ENCODE results near the gene MTUS2.

MTUS2 gene

GRCh38 chr13:29294821-29295220 lies 474.7 kb downstream of the MTUS2 start:
- no peak for TF ChIP-seq HDGF (IDR thresholded peaks at IDR 0.05; ENCODE audit: borderline replicate concordance)
- TF ChIP-seq ARNT (IDR thresholded peaks at IDR 0.05) = no peak
- no peak for TF ChIP-seq FOXA1 (IDR thresholded peaks at IDR 0.05)
- no peak for TF ChIP-seq TARDBP (IDR thresholded peaks at IDR 0.05)
- TF ChIP-seq ELF4 (IDR thresholded peaks at IDR 0.05) = no peak
- no peak for TF ChIP-seq CTBP1 (IDR thresholded peaks at IDR 0.05; ENCODE audit: borderline replicate concordance)
- no peak for TF ChIP-seq ZNF384 (IDR thresholded peaks at IDR 0.05)
- no peak for TF ChIP-seq SP1 (IDR thresholded peaks at IDR 0.05)
- no peak for TF ChIP-seq LEF1 (IDR thresholded peaks at IDR 0.05; ENCODE audit: borderline replicate concordance)
- no peak for TF ChIP-seq SUZ12 (IDR thresholded peaks at IDR 0.05)
- TF ChIP-seq BHLHE40 (IDR thresholded peaks at IDR 0.05; ENCODE audit: borderline replicate concordance) = no peak
- ChIA-PET CTCF (no interaction called here), POLR2A (no interaction called here)
- DNase-seq (ENCODE audit: extremely low spot score) = no peak

DNA sequence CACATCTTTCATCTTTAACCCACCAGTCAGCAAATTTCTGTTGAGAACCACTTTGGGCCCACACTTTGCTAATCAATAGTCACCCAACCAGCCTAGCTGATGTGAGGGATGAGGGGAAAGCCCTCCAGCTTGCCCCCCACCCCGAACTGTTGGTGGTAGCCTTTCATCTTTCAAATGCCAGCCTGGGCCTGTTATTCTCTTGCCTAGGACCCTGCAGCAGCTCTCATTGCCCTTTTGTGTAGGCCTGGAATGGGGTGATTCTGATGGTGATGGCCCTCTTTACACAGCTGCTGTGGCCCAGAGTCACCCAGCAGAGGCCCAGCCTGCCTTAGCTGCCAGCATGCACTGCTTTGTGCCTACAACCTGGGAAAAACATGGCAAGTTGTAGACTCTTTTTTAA lies 480.9 kb downstream of the MTUS2 start:
- ChIA-PET POLR2A (no interaction called here), CTCF (no interaction called here)
- no peak for DNase-seq (ENCODE audit: extremely low spot score)
- TF ChIP-seq CTBP1 (IDR thresholded peaks at IDR 0.05; ENCODE audit: borderline replicate concordance) (no peak), FOXA1 (IDR thresholded peaks at IDR 0.05) (no peak), ZNF384 (IDR thresholded peaks at IDR 0.05) (no peak), FOXM1 (IDR thresholded peaks at IDR 0.05; ENCODE audit: borderline replicate concordance) (no peak), BHLHE40 (IDR thresholded peaks at IDR 0.05; ENCODE audit: borderline replicate concordance) (no peak), ARNT (IDR thresholded peaks at IDR 0.05) (no peak), FOXK2 (IDR thresholded peaks at IDR 0.05) (no peak)

DNA sequence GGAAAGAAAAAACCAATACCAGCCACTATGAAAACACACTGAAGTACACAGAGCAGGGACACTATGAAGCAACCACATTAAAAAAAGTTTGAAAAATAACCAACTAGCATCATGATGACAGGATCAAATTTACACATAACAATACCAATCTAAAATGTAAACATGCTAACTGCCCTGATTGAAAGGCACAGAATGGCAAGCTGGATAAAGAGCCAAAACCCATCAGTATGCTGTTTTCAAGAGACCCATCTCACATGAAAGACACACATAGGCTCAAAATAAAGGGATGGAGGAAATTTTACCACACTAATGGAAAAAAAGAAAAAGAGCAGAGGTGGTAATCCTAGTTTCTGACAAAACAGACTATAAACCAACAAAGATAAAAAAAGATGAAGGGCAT lies 484.0 kb downstream of the MTUS2 start:
- ChIA-PET POLR2A (no interaction called here), CTCF (no interaction called here)
- TF ChIP-seq NFRKB (IDR thresholded peaks at IDR 0.05) (no peak), FOXK2 (IDR thresholded peaks at IDR 0.05) (no peak), BHLHE40 (IDR thresholded peaks at IDR 0.05; ENCODE audit: borderline replicate concordance) (no peak), CTBP1 (IDR thresholded peaks at IDR 0.05; ENCODE audit: borderline replicate concordance) (no peak), FOXA1 (IDR thresholded peaks at IDR 0.05) (no peak), ARNT (IDR thresholded peaks at IDR 0.05) (no peak), SP1 (IDR thresholded peaks at IDR 0.05) (no peak), ZNF384 (IDR thresholded peaks at IDR 0.05) (no peak), TARDBP (IDR thresholded peaks at IDR 0.05) (no peak), SUZ12 (IDR thresholded peaks at IDR 0.05) (no peak), FOXM1 (IDR thresholded peaks at IDR 0.05; ENCODE audit: borderline replicate concordance) (no peak), HDGF (IDR thresholded peaks at IDR 0.05; ENCODE audit: borderline replicate concordance) (no peak), L3MBTL2 (conservative IDR thresholded peaks at IDR 0.05) (no peak), LEF1 (IDR thresholded peaks at IDR 0.05; ENCODE audit: borderline replicate concordance) (no peak), PKNOX1 (IDR thresholded peaks at IDR 0.05) (no peak), ELF4 (IDR thresholded peaks at IDR 0.05) (no peak)
- DNase-seq (ENCODE audit: extremely low spot score) = no peak

DNA sequence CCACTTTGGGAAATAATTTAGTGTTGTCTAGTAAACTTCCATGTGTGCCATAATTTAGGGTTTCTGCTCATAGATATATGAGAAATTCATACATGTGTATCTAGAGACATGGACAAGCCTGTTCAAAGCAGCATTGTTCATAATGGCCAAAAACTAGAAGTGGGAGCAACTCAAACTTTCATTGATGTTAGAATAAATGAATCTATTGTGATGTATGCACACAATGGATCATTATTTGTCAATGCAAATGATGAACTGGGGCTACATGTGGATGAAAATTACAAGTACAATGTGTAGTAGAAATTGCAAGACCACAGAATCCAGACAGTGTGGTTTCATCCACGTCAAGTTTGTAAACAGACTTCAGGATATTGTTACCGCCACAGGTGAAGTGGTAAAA lies 490.7 kb downstream of the MTUS2 start:
- CTCF ChIA-PET = no interaction called here
- POLR2A ChIA-PET = no interaction called here
- TF ChIP-seq CTBP1 (IDR thresholded peaks at IDR 0.05; ENCODE audit: borderline replicate concordance) = no peak
- no peak for TF ChIP-seq ARNT (IDR thresholded peaks at IDR 0.05)
- no peak for TF ChIP-seq BHLHE40 (IDR thresholded peaks at IDR 0.05; ENCODE audit: borderline replicate concordance)
- no peak for TF ChIP-seq FOXM1 (IDR thresholded peaks at IDR 0.05; ENCODE audit: borderline replicate concordance)
- TF ChIP-seq ELF4 (IDR thresholded peaks at IDR 0.05) = no peak
- no peak for TF ChIP-seq NFRKB (IDR thresholded peaks at IDR 0.05)
- no peak for TF ChIP-seq PKNOX1 (IDR thresholded peaks at IDR 0.05)
- TF ChIP-seq TARDBP (IDR thresholded peaks at IDR 0.05) = no peak
- no peak for TF ChIP-seq FOXA1 (IDR thresholded peaks at IDR 0.05)
- no peak for TF ChIP-seq LEF1 (IDR thresholded peaks at IDR 0.05; ENCODE audit: borderline replicate concordance)
- no peak for TF ChIP-seq L3MBTL2 (conservative IDR thresholded peaks at IDR 0.05)
- no peak for TF ChIP-seq SP1 (IDR thresholded peaks at IDR 0.05)
- TF ChIP-seq SUZ12 (IDR thresholded peaks at IDR 0.05) = no peak
- TF ChIP-seq FOXK2 (IDR thresholded peaks at IDR 0.05) = no peak
- TF ChIP-seq ZNF384 (IDR thresholded peaks at IDR 0.05) = no peak
- no peak for TF ChIP-seq HDGF (IDR thresholded peaks at IDR 0.05; ENCODE audit: borderline replicate concordance)
- no peak for DNase-seq (ENCODE audit: extremely low spot score)

DNA sequence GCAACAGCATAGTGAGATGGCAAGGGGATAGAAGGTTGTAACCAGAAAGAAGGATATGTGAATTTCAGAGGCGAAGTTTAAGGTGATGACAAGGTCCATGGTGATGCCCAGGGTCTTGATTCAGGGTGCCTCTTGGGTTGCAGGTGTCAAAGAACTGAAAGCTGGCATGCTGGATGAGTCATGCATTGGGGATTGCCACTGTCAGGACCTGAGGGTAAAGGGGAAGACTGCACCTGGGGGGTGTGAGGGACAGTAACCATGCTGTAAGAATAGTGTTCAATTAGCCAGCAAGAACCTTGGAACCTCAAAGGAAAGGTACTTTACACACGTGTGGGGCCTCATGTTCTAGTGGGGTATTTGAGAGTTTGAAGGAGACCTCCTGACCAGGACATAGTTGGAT lies 495.7 kb downstream of the MTUS2 start:
- POLR2A ChIA-PET = no interaction called here
- CTCF ChIA-PET = no interaction called here
- no peak for DNase-seq (ENCODE audit: extremely low spot score)
- no peak for TF ChIP-seq CTBP1 (IDR thresholded peaks at IDR 0.05; ENCODE audit: borderline replicate concordance)
- no peak for TF ChIP-seq FOXM1 (IDR thresholded peaks at IDR 0.05; ENCODE audit: borderline replicate concordance)
- TF ChIP-seq ARNT (IDR thresholded peaks at IDR 0.05) = no peak
- no peak for TF ChIP-seq TARDBP (IDR thresholded peaks at IDR 0.05)
- no peak for TF ChIP-seq FOXK2 (IDR thresholded peaks at IDR 0.05)
- TF ChIP-seq ZNF384 (IDR thresholded peaks at IDR 0.05) = no peak
- no peak for TF ChIP-seq NFRKB (IDR thresholded peaks at IDR 0.05)
- TF ChIP-seq L3MBTL2 (conservative IDR thresholded peaks at IDR 0.05) = no peak
- no peak for TF ChIP-seq BHLHE40 (IDR thresholded peaks at IDR 0.05; ENCODE audit: borderline replicate concordance)
- TF ChIP-seq SUZ12 (IDR thresholded peaks at IDR 0.05) = no peak
- TF ChIP-seq SP1 (IDR thresholded peaks at IDR 0.05) = no peak
- TF ChIP-seq HDGF (IDR thresholded peaks at IDR 0.05; ENCODE audit: borderline replicate concordance) = no peak
- no peak for TF ChIP-seq ELF4 (IDR thresholded peaks at IDR 0.05)
- no peak for TF ChIP-seq FOXA1 (IDR thresholded peaks at IDR 0.05)
- TF ChIP-seq PKNOX1 (IDR thresholded peaks at IDR 0.05) = no peak
- no peak for TF ChIP-seq LEF1 (IDR thresholded peaks at IDR 0.05; ENCODE audit: borderline replicate concordance)

GRCh38 chr13:29317828-29318227 lies 497.7 kb downstream of the MTUS2 start:
- DNase-seq (ENCODE audit: extremely low spot score) = no peak
- CTCF ChIA-PET = no interaction called here

More at GRCh38 chr13:29317828-29318227, 497.7 kb downstream of the MTUS2 start:
- POLR2A ChIA-PET = no interaction called here
- TF ChIP-seq SP1 (IDR thresholded peaks at IDR 0.05) (no peak), PKNOX1 (IDR thresholded peaks at IDR 0.05) (no peak), ELF4 (IDR thresholded peaks at IDR 0.05) (no peak), L3MBTL2 (conservative IDR thresholded peaks at IDR 0.05) (no peak), CTBP1 (IDR thresholded peaks at IDR 0.05; ENCODE audit: borderline replicate concordance) (no peak), FOXA1 (IDR thresholded peaks at IDR 0.05) (no peak), NFRKB (IDR thresholded peaks at IDR 0.05) (no peak), FOXM1 (IDR thresholded peaks at IDR 0.05; ENCODE audit: borderline replicate concordance) (no peak), SUZ12 (IDR thresholded peaks at IDR 0.05) (no peak), FOXK2 (IDR thresholded peaks at IDR 0.05) (no peak), BHLHE40 (IDR thresholded peaks at IDR 0.05; ENCODE audit: borderline replicate concordance) (no peak), LEF1 (IDR thresholded peaks at IDR 0.05; ENCODE audit: borderline replicate concordance) (no peak), TARDBP (IDR thresholded peaks at IDR 0.05) (no peak), ARNT (IDR thresholded peaks at IDR 0.05) (no peak), HDGF (IDR thresholded peaks at IDR 0.05; ENCODE audit: borderline replicate concordance) (no peak), ZNF384 (IDR thresholded peaks at IDR 0.05) (no peak)

All from HEK293T (cell line).